Measurements from ENCODE around the gene EHD4.

EHD4 gene

DNA sequence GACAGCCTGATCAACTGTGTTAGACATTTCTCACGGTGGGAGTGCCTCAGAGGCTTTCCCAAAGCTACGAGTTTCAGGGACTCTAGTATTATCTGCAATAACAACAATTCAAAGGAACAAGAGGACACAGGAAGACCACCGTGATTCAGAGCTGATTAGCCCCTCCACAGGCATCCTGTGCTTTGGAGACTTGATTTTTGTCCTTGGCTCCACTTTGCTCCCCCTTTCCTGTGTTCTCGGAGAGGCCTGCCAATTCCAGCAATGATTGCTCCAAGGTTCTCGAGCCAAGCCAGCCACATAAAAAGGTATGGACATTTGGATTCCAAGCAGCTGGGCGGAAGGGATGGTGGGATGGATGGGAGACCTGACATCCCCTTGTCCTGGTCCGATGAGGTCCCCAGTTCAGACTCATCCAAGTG lies 14.3 kb downstream of the EHD4 start:
- TF ChIP-seq, protein P1, sequence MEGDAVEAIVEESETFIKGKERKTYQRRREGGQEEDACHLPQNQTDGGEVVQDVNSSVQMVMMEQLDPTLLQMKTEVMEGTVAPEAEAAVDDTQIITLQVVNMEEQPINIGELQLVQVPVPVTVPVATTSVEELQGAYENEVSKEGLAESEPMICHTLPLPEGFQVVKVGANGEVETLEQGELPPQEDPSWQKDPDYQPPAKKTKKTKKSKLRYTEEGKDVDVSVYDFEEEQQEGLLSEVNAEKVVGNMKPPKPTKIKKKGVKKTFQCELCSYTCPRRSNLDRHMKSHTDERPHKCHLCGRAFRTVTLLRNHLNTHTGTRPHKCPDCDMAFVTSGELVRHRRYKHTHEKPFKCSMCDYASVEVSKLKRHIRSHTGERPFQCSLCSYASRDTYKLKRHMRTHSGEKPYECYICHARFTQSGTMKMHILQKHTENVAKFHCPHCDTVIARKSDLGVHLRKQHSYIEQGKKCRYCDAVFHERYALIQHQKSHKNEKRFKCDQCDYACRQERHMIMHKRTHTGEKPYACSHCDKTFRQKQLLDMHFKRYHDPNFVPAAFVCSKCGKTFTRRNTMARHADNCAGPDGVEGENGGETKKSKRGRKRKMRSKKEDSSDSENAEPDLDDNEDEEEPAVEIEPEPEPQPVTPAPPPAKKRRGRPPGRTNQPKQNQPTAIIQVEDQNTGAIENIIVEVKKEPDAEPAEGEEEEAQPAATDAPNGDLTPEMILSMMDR (IDR thresholded peaks at IDR 0.05; ENCODE audit: low read depth, low read length, missing control alignments), result no peak
- no peak for DNase-seq (ENCODE audit: low read depth)
- no peak overlapping the region for H3K4me3 ChIP-seq (ENCODE audit: low read depth, low read length)
- in situ Hi-C loops (cut with HindIII; ENCODE audit: low sequenced_read_pairs), result no loop called here

DNA sequence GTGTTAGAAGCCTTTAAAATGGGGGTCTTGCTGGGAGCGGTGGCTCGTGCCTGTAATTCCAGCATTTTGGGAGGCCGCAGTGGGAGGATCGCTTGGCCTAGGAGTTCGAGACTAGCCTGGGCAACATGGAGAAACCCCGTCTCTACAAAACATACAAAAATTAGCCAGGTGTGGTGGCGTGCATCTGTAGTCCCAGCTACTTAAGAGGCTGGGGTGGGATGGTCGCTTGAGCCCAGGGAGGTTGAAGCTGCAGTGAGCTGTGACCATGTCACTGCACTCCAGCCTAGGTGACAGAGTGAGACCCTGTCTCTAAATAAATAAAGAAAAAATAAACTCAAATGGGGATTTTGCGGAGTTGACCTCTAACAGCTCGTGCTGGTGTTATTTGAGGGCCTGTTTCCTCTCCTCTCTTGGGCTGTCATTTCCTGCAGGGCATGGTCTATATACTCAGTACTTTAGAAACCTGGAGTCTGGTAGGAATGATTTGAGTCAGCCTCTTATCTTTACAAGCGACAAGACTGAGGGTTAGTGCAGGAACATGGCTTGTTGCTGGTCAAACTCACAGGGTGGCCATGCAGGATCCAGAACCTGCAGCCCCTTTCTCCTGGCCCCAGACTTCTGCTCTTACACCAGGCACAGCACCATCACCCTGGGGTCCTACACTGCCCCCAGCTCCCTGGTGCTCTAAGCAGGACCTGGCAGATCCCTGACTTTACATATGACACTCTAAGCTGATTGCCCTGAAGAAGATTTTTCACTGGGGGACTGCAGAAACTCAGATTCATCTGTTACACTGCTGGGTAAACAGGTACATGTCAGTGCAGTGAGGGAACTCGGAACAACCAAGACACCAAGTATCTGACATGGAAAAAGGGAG lies 15.1 kb downstream of the EHD4 start:
- H3K4me3 ChIP-seq (ENCODE audit: low read depth, low read length), result no peak overlapping the region
- no peak for DNase-seq (ENCODE audit: low read depth)
- TF ChIP-seq, protein P1 (IDR thresholded peaks at IDR 0.05; ENCODE audit: low read depth, low read length, missing control alignments), result no peak
- in situ Hi-C loops (cut with HindIII; ENCODE audit: low sequenced_read_pairs), result no loop called here

DNA sequence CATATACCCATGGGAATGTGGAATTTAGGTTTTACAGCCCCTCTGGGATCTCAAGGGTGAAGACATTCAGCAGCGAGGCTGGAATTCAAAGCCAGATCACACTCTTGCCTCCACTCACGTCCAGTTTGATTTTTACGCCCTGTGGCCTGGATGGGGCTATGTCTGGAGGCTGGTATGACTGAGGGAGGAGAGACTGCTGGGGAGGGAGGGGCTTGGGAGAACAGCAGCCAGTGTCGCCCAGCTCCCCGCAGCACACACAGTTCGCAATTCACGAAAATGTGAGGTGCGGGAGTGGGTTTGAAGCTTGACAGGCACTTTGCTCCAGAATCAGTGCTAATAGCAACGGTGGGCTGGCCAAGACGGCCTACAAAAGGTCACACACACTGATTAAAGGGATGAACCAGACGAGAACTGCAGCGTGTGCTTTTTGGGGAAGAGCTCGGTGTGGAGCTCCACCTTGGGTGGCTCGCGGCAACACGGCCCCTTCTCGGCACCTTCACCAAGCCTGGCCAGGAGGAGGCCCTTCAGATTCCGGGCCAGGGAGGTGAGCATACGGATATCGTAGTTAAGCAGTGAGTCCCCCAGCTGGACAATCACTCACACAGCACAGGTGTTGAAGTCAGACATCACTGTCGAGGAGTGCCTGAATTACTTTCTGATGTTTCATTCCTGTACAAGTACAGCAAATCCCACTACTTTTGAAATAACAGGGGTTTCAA lies 16.4 kb downstream of the EHD4 start:
- TF ChIP-seq, protein P1 (IDR thresholded peaks at IDR 0.05; ENCODE audit: low read depth, low read length, missing control alignments), result no peak
- H3K4me3 ChIP-seq (ENCODE audit: low read depth, low read length), result no peak overlapping the region
- DNase-seq (ENCODE audit: low read depth), result no peak
- in situ Hi-C loops (cut with HindIII; ENCODE audit: low sequenced_read_pairs), result no loop called here

DNA sequence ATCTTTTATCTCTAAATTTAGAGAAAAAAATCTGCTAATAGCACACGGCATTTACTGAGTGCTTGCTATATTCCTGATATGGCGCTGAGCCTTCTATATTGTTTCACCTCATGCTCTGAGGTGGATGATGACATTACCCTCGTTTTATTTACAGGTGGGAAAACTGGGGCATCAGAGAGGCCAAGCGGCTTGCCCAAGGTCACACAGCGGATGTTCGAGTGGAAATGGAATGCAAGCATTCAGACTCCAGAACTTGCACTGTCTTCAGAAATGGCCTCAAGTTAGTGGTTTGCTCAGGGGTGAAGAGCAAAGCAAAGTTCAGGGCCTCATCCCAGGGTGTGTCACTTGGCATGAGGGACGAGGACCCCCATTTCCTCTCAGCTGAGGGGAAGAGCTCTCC lies 17.3 kb downstream of the EHD4 start:
- in situ Hi-C loops (cut with HindIII; ENCODE audit: low sequenced_read_pairs), result no loop called here
- TF ChIP-seq, protein P1 (IDR thresholded peaks at IDR 0.05; ENCODE audit: low read depth, low read length, missing control alignments), result no peak

DNA sequence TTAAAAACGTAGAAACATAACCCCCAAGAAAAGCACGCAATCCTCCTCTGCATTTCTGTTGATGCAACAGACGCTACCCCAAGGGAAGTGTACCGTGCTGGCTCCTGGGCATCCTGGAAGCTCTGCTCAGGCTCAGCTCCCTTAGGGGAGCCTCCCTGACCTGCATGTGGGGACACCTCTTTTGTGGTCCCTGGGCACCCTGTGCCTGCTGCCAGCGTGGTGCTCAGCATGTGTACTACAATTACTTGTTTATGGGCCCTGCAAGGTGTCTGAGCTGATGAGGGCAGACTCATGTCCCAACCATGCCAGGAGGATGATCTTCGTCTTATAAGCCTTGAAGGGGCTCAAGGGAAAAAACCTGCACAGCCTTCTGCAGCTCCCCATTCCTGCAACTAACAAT lies 18.3 kb downstream of the EHD4 start:
- DNase-seq (ENCODE audit: low read depth), result no peak
- H3K4me3 ChIP-seq (ENCODE audit: low read depth, low read length), result no peak overlapping the region
- TF ChIP-seq, protein P1 (IDR thresholded peaks at IDR 0.05; ENCODE audit: low read depth, low read length, missing control alignments), result no peak
- in situ Hi-C loops (cut with HindIII; ENCODE audit: low sequenced_read_pairs), result no loop called here

More for the DNA sequence above, 17.3 kb downstream of the EHD4 start:
- no peak for DNase-seq (ENCODE audit: low read depth)
- H3K4me3 ChIP-seq (ENCODE audit: low read depth, low read length), result no peak overlapping the region

DNA sequence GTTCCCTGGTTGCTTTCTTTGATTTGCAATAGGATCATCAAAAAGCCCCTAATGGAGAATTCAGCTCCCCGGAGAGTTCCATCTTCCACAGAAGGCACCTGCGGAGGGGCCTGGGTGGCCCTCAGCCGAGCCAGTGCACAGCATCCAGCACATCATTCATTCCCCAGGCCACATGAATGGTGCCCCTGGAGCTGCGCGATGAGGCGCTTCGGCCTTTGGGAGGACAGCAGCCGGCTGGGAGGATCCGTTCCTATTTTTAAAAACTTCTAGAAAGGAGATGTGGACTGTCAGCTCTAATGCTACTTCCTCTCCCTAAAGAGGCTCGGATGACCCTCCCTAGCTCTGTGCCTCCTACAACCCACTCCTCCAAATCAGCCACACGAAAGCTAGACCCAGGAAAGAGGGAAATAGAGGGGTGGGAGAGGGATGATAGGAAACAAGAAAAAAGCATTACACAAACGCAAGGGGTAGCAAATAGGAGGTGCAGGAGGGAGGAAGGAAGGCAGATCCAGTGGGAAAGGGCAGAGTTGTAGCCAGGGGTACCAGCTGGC lies 20.3 kb downstream of the EHD4 start:
- TF ChIP-seq, protein P1 (IDR thresholded peaks at IDR 0.05; ENCODE audit: low read depth, low read length, missing control alignments), result no peak
- DNase-seq (ENCODE audit: low read depth), result no peak
- H3K4me3 ChIP-seq (ENCODE audit: low read depth, low read length), result no peak overlapping the region
- in situ Hi-C loops (cut with HindIII; ENCODE audit: low sequenced_read_pairs), result no loop called here

Data from astrocyte of the cerebellum (primary cell).